NCI-H2196 treated with DMSO at 0.1 percent for 48 hours (cell line): Measurements from ENCODE around the gene ZYG11B.
"Not testable (repeated sequence)": the region's sequence is repeated elsewhere in the genome, so short reads cannot be mapped to it uniquely, and the experiment has no call there.

Experiments
- DNase-seq: peaks from one replicate; lab custom pipeline; 2025; ENCODE audit not compliant: unreplicated experiment; lab: John Stamatoyannopoulos, UW

Gene ZYG11B

DNA sequence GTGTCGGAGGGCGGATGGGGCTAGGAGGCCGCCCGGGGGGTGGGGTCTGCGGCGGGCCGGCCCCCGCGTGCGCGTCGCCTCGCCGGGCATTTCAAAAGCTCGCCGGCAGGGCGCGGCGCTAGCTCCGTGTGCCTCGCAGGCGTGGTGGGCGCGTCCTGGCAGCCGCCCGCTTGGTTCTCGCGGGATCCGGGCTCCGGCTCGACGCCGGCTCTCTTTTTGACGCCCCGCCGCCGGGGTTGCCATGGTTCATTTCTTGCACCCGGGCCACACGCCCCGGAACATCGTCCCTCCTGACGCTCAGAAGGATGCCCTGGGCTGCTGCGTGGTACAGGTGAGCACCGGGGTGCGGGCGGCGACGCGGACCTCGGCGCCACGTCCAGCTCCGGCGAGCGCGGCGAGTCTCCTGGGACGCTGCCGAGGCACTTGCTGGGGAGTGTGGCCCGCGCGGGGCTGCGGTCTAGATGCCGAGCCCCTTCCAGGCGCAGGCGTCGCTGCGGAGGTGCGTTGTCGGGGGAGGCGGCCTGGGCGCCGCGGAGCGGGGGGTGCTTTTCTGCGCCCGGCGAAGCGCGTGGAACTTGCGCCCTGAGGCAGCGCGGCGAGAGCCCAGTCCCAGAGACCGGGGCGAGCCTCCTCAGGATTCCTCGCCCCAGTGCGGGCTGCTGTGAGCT, 116.5 kb downstream of the ZYG11B start, which contains the start of gene ZYG11A:
ZYG11A (plus strand) TSS at position 118 of the 668 bp plus-strand sequence; CDS start at position 242, 124 bp downstream.
- DNase-seq = peak; percentile 89

- DNase-seq = not testable (repeated sequence)
Observed at GRCh38 chr1:52845119-52845518, 118.9 kb downstream of the ZYG11B start.

- no peak for DNase-seq
Observed at GRCh38 chr1:52848423-52848822, 122.2 kb downstream of the ZYG11B start.

- no peak for DNase-seq
Observed at GRCh38 chr1:52850951-52851350, 124.7 kb downstream of the ZYG11B start.

GRCh38 chr1:52852854-52853253, 126.6 kb downstream of the ZYG11B start:
- no peak for DNase-seq

- DNase-seq = no peak
Observed at GRCh38 chr1:52855584-52855983, 129.3 kb downstream of the ZYG11B start.

DNA sequence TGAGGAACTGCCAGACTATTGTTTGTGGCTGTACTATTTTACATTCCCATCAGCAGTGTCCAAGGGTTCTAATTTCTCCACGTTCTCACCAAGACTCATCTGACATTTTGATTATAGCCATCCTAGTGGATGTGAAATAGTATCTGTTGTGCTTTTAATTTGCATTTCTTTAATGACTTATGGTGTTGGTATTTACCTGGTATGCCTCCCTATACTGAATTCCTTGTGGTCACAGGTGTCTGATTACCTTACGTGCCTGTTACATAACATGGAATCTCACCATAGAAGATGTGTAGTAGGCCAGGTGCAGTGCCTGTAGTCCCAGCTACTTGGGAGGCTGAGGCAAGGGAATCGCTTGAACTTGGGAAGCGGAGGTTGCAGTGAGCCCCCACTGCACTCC, 129.8 kb downstream of the ZYG11B start:
- no peak for DNase-seq

DNA sequence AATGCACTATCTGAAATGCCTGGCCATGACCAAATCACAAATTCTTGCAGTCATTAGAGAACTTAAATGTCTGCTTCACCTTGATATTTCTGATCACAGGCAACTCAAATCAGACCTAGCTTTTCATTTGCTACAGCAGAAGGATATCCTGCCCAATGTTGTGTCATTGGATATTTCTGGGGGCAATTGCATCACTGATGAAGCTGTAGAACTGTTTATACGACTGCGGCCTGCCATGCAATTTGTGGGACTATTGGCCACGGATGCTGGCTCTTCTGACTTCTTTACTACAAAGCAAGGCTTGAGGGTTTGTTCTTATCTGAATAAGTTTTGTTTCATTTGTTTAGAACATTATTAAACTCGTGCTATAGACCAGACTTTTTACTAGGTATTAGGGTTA, 131.2 kb downstream of the ZYG11B start:
- DNase-seq = no peak

GRCh38 chr1:52862666-52863458, 136.6 kb downstream of the ZYG11B start:
- no peak for DNase-seq

GRCh38 chr1:52867087-52867863, 141.0 kb downstream of the ZYG11B start:
- DNase-seq = no peak

DNA sequence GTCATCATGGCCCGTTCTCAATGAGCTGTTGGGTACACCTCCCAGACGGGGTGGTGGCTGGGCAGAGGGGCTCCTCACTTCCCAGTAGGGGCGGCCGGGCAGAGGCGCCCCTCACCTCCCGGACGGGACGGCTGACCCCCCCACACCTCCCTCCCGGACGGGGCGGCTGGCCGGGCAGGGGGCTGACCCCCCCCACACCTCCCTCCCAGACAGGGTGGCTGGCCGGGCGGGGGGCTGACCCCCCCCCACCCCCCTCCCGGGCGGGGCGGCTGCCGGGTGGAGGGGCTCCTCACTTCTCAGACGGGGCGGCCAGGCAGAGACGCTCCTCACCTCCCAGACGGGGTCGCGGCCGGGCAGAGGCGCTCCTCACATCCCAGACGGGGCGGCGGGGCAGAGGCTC, 143.5 kb downstream of the ZYG11B start:
- DNase-seq = not testable (repeated sequence)

DNA sequence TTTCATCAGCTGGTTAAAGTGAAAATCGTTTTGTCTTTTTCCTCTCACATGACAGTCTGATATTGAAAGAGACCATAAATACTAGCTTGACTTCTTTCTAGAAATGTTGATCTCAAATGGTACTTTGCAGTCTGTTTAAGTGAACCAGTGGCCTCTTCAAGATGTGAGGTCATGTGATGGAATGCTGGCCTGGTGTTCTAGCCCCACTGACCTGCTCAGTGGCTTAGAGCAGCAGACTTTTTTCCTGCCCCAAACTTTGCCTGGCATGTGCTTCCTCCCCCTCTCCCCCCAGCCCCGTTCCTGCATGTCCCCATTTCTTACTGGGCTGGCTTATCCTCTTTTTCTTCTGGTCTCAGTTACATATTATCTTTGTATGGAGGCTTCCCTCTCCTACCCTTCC, 150.6 kb downstream of the ZYG11B start:
- no peak for DNase-seq
